T-helper 2 cell treated with Interferon-gamma antibody and Interleukin-4, amounts not matched to agents 5 μg/mL and 100 μg/mL, for 36 hours (primary cell): ENCODE measurements around the gene SLC29A2.

Experiments
- DNase-seq: peaks from one replicate; pipeline ENCODE4 v3.0.0; 2021; ENCODE audit warnings: low spot score
- H3K27ac Mint-ChIP-seq: one replicate; pipeline ENCODE4 v1.8.0; 2021; ENCODE audit warnings: mild to moderate bottlenecking, mixed read lengths
- H3K27me3 Mint-ChIP-seq: one replicate; pipeline ENCODE4 v1.8.0; 2021; ENCODE audit warnings: low read depth, mixed read lengths
- H3K36me3 Mint-ChIP-seq: one replicate; pipeline ENCODE4 v1.8.0; 2021; ENCODE audit warnings: low read depth, mixed read lengths
- H3K4me1 Mint-ChIP-seq: one replicate; pipeline ENCODE4 v1.8.0; 2021; ENCODE audit warnings: low read depth, mixed read lengths
- H3K4me3 Mint-ChIP-seq: one replicate; pipeline ENCODE4 v1.8.0; 2022; ENCODE audit warnings: mild to moderate bottlenecking, moderate library complexity, mixed read lengths
- H3K9me3 Mint-ChIP-seq: one replicate; pipeline ENCODE4 v1.8.0; 2021; ENCODE audit warnings: mixed read lengths

Gene SLC29A2

GRCh38 chr11:66337103-66337899 lies 34.3 kb downstream of the SLC29A2 start:
- peak overlapping the region; percentile 45 for H3K27ac Mint-ChIP-seq

GRCh38 chr11:66336234-66337102 lies 35.1 kb downstream of the SLC29A2 start, which contains the start of gene RIN1:
Gene RIN1, minus strand, starts transcription at chr11:66336434. Its CDS starts 32 bp downstream, at chr11:66336402.
- H3K4me1 Mint-ChIP-seq = peaks cover 12% of the 10 kb centered on the region

More at GRCh38 chr11:66337103-66337899, 34.3 kb downstream of the SLC29A2 start:
- Mint-ChIP-seq H3K9me3 (no peaks in the 10 kb centered on the region), H3K4me1 (peaks cover 12% of the 10 kb centered on the region), H3K27me3 (no peaks in the 10 kb centered on the region), H3K36me3 (peaks cover 13% of the 10 kb centered on the region), H3K4me3 (no peak overlapping the region)
- no peak for DNase-seq

DNA sequence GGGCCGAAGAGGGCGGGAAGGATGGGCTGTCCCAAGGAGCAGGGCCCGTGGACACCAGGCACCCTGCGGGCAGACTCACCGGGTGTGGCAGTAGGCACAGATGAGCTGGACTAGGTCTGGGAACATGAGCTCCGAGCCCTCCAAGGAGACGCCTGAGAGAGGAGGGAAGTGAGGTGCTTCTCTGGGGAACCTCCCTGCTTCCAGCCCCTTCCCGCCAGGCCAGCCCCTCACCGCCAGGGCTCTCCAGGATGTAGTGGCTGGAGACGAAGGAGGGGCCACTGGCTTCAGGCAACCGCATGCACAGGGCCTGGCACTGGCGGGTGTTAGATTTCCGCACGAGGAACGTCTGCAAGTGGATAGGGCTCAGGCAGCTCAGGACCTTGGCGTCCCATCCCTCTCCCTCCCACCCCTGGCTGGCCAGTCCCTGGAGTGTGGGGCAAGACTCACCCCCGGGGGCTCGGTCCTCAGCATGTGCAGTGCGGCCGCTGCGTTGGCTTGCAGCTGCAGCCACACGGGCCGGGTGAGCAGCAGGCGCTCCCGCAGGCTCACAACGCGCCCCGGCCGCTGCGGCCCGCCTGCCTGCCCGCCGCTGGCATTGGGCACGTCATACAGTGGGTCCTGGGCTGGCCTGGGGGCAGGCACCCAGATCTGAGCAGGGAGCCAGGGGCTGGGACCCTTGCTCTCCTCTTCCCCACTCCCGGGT lies 35.9 kb downstream of the SLC29A2 start:
- no peak overlapping the region for H3K27ac Mint-ChIP-seq
- no peaks in the 10 kb centered on the region for H3K27me3 Mint-ChIP-seq
- H3K9me3 Mint-ChIP-seq = no peaks in the 10 kb centered on the region
- peaks cover 12% of the 10 kb centered on the region for H3K4me1 Mint-ChIP-seq
- H3K36me3 Mint-ChIP-seq = peaks cover 6% of the 10 kb centered on the region
- DNase-seq = no peak
- H3K4me3 Mint-ChIP-seq = no peak overlapping the region

More at GRCh38 chr11:66336234-66337102, 35.1 kb downstream of the SLC29A2 start, which contains the start of gene RIN1:
- H3K27ac Mint-ChIP-seq = no peak within 1 kb of the TSS
- peaks cover 9% of the 10 kb centered on the region for H3K36me3 Mint-ChIP-seq
- H3K27me3 Mint-ChIP-seq = no peaks in the 10 kb centered on the region
- peak; percentile 76 for DNase-seq
- no peaks in the 10 kb centered on the region for H3K9me3 Mint-ChIP-seq
- peak within 1 kb of the TSS; percentile 54 for H3K4me3 Mint-ChIP-seq

- H3K9me3 Mint-ChIP-seq = no peaks in the 10 kb centered on the region
- no peaks in the 10 kb centered on the region for H3K27me3 Mint-ChIP-seq
- no peak overlapping the region for H3K4me3 Mint-ChIP-seq
- no peak for DNase-seq
- no peak overlapping the region for H3K27ac Mint-ChIP-seq
- peaks cover 6% of the 10 kb centered on the region for H3K36me3 Mint-ChIP-seq
- H3K4me1 Mint-ChIP-seq = peaks cover 12% of the 10 kb centered on the region
Measured at GRCh38 chr11:66334605-66335442, 36.7 kb downstream of the SLC29A2 start.

DNA sequence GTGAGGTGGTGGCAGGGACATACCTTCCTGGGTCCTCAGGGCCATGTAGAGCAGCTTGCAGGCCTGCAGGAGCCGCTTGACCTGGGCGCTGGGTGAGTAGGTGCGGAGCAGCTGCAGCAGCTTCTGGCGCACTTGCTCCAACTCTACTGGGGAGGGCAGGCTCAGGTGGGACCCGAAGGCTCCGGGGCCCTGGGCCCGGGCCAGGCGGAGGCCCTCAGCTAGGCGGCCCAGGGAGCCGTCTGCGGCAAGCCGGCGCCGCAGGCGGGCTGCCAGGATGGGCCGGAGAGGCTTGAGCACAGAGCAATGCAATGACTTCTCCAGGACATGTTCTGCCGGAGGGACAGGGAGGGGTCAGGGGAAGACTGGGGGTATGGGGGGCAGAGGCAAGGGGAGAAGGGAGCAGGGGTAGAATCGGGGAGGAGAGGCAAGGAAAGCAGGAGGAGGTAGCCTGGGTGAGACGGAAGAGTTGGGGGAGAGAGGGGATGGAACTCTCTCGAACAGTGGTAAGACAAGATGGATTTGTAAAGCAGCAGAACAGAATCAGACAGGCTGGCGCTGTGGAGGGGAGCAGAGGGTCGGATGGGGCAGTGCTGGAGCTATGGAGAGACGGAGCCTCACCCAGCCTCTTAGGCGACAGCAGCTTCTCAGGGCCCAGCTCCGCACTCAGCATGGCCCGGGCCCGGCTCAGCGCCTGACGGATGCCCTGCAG lies 37.5 kb downstream of the SLC29A2 start:
- Mint-ChIP-seq H3K27ac (no peak overlapping the region), H3K4me1 (peaks cover 12% of the 10 kb centered on the region), H3K9me3 (no peaks in the 10 kb centered on the region), H3K36me3 (peaks cover 6% of the 10 kb centered on the region), H3K4me3 (no peak overlapping the region), H3K27me3 (no peaks in the 10 kb centered on the region)
- no peak for DNase-seq

DNA sequence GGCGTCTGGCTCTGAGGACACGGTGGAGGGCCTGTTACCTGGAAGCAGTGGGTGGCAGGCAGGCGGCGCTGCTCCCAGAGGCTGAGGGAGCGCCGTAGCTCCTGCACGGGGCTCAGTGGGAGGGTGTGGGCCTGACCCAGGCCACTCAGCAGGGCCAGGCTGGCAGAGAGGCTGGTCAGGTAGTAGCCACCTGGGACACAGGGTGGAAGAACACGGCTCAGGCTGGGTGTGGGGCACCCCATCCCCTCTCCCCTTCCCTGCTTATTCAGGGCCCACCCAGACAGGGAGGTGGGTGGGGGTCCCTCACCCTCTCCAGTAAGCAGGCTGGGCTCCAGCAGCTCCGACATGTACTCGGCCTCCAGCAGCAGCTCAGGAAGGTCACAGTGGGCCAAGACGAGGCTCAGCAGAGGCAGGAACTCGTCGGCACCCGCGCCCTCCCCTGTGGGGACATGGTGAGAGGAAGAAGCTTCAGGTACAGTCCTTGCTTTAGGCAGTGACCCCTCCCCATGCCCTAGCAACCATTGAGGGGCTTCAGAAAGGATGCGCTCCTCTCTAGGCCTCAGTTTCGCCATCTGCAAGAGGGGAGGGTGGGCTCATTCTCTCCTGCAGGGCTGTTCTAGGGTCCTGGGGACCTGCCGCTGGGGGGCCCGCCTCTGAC lies 38.2 kb downstream of the SLC29A2 start:
- H3K4me3 Mint-ChIP-seq = no peak overlapping the region
- H3K27me3 Mint-ChIP-seq = no peaks in the 10 kb centered on the region
- DNase-seq = no peak
- peaks cover 2% of the 10 kb centered on the region for H3K36me3 Mint-ChIP-seq
- H3K9me3 Mint-ChIP-seq = no peaks in the 10 kb centered on the region
- H3K27ac Mint-ChIP-seq = no peak overlapping the region
- peaks cover 15% of the 10 kb centered on the region for H3K4me1 Mint-ChIP-seq

- Mint-ChIP-seq H3K27ac (no peak overlapping the region), H3K9me3 (no peaks in the 10 kb centered on the region), H3K36me3 (peaks cover 2% of the 10 kb centered on the region), H3K4me1 (peaks cover 23% of the 10 kb centered on the region), H3K4me3 (no peak overlapping the region), H3K27me3 (no peaks in the 10 kb centered on the region)
- no peak for DNase-seq
Measured at GRCh38 chr11:66332371-66333219, 39.0 kb downstream of the SLC29A2 start.

DNA sequence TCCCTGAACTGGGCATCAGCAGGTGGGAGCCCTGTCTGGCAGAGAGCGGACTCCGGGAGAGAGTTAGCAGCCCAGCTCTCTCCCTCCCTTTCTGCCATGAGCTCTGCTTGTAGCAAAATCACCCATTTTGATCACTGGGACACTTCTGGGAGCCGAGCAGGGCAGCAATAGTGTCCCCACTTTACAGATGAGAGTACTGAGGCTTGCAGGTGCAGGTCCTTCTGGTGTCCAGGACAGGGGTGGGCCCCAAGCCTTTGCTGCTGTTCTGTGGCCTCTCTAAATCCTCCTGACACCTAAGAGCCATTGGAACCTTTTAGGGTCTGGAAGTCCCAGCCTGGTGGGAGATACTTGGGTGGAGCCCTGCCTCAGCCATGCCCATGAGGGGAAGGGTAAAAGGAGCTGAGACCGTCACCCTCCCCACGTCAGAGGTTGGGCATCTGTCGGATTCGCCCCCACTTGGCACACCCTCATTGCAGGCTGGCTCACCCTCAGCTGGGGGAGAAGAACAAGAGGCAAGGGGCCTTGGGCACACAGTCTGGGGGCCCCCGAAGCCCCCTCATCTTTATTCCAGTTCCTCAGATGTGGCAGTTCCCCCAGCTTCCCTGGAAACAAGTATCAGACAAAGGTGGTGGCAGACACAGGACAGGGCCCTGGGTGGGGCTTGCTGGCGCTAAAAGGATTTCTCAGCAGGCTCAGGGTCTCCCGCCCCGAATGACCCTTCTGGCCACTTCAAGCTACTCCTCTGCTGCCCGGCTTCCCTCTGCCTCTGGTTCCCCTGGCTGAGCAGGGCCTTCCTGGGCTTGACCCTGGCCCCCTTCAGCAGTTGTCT lies 39.8 kb downstream of the SLC29A2 start:
- H3K4me3 Mint-ChIP-seq = no peak overlapping the region
- H3K9me3 Mint-ChIP-seq = no peaks in the 10 kb centered on the region
- DNase-seq = no peak
- no peaks in the 10 kb centered on the region for H3K27me3 Mint-ChIP-seq
- H3K36me3 Mint-ChIP-seq = no peaks in the 10 kb centered on the region
- H3K4me1 Mint-ChIP-seq = peaks cover 22% of the 10 kb centered on the region
- no peak overlapping the region for H3K27ac Mint-ChIP-seq

DNA sequence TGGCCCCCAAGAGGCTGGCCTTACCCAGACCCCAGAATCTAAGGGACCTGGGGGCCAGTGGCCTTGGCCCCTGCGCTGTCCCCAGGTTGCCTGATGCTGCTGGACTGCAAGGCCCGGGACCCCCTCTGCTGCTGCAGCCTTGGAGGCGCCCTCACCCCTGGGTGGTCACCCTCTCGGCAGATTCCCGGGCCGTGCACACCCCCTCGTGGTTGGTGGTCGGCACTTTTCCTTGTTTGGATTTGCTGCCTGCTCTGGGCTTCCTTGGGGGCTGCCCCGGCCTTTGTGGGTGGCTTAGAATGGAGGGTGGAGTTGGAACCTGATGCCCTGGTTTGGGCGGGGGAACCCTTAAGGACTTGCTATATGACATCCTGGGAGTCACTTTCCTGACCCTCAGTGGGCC lies 40.6 kb downstream of the SLC29A2 start:
- Mint-ChIP-seq H3K9me3 (no peaks in the 10 kb centered on the region), H3K4me1 (peaks cover 18% of the 10 kb centered on the region), H3K27ac (no peak overlapping the region), H3K36me3 (no peaks in the 10 kb centered on the region), H3K27me3 (no peaks in the 10 kb centered on the region), H3K4me3 (no peak overlapping the region)
- DNase-seq = no peak

- H3K27me3 Mint-ChIP-seq = no peaks in the 10 kb centered on the region
- H3K27ac Mint-ChIP-seq = no peak overlapping the region
- H3K4me3 Mint-ChIP-seq = no peak overlapping the region
- H3K4me1 Mint-ChIP-seq = peaks cover 20% of the 10 kb centered on the region
- no peak for DNase-seq
- H3K36me3 Mint-ChIP-seq = no peaks in the 10 kb centered on the region
- no peaks in the 10 kb centered on the region for H3K9me3 Mint-ChIP-seq
Measured at GRCh38 chr11:66329165-66329673, 42.3 kb downstream of the SLC29A2 start.
